Activated naive CD4-positive, alpha-beta T cell treated with anti-CD3 and anti-CD28 coated beads for 36 hours (primary cell): Measurements from ENCODE around the gene FNTB. TPM values are rescaled to one million over a fixed set of nuclear protein-coding genes. Genes with fewer than 3 reads are reported as not detected.
"Not testable (repeated sequence)": the region's sequence is repeated elsewhere in the genome, so short reads cannot be mapped to it uniquely, and the experiment has no call there.

Experiments used
- CTCF ChIA-PET: fragments of 350-600 bp; sonication (Branson Sonifier 250); formaldehyde crosslinking; loops from one replicate; lab custom pipeline; 2021; ENCODE audit warnings: antibody characterized with exemption; lab: Charles Lee
- DNase-seq: peaks from one replicate; pipeline ENCODE4 v3.0.0-alpha.2; 2020
- H3K27ac Mint-ChIP-seq: one replicate; pipeline ENCODE4 v1.8.0; 2021; ENCODE audit warnings: mild to moderate bottlenecking, mixed read lengths
- H3K27me3 Mint-ChIP-seq: one replicate; pipeline ENCODE4 v1.8.0; 2021; ENCODE audit warnings: low read depth, mixed read lengths
- H3K36me3 Mint-ChIP-seq: one replicate; pipeline ENCODE4 v1.8.0; 2021; ENCODE audit warnings: low read depth, mixed read lengths
- H3K4me1 Mint-ChIP-seq: one replicate; pipeline ENCODE4 v1.8.0; 2021; ENCODE audit warnings: low read depth, mixed read lengths
- H3K4me3 Mint-ChIP-seq: one replicate; pipeline ENCODE4 v1.8.0; 2021; ENCODE audit warnings: mild to moderate bottlenecking, moderate library complexity, mixed read lengths
- H3K9me3 Mint-ChIP-seq: one replicate; pipeline ENCODE4 v1.8.0; 2021; ENCODE audit warnings: mixed read lengths
- intact Hi-C: fragments of 100-400 bp; cut with micrococcal nuclease; formaldehyde crosslinking; loops from one replicate; pipeline ENCODE4 v1.15.1; 2023
- total RNA-seq, 2 experiments: library from RNA; stranded (reverse); gene quantifications; one replicate each; pipeline ENCODE4 v1.2.3, GENCODE V29; 2021

The FNTB gene
- total RNA-seq, 2 experiments from 2014 or later: 7.9 to 10.0 TPM

- CTCF ChIA-PET: interaction anchor here (1.4 kb wide), 1 partner anchor 8 kb away, joined by 3 read pairs; no protein-coding TSS in a partner anchor
- no peak overlapping the region for H3K27ac Mint-ChIP-seq
- intact Hi-C loops: no loop called here
- H3K36me3 Mint-ChIP-seq: peaks cover 23% of the 10 kb centered on the region
- H3K4me1 Mint-ChIP-seq: peaks cover 14% of the 10 kb centered on the region
- no peaks in the 10 kb centered on the region for H3K27me3 Mint-ChIP-seq
- H3K4me3 Mint-ChIP-seq: no peak overlapping the region
- H3K9me3 Mint-ChIP-seq: no peaks in the 10 kb centered on the region
- DNase-seq: no peak
Observed at GRCh38 chr14:65073605-65074201, 87.0 kb downstream of the FNTB start.

GRCh38 chr14:65074449-65075150 is 87.9 kb downstream of the FNTB start:
- CTCF ChIA-PET: no interaction called here
- no peaks in the 10 kb centered on the region for H3K9me3 Mint-ChIP-seq
- intact Hi-C loops: no loop called here
- no peak overlapping the region for H3K27ac Mint-ChIP-seq
- no peak overlapping the region for H3K4me3 Mint-ChIP-seq
- H3K27me3 Mint-ChIP-seq: no peaks in the 10 kb centered on the region
- DNase-seq: no peak
- H3K4me1 Mint-ChIP-seq: peaks cover 21% of the 10 kb centered on the region
- H3K36me3 Mint-ChIP-seq: peaks cover 26% of the 10 kb centered on the region

GRCh38 chr14:65075628-65076325 is 89.1 kb downstream of the FNTB start:
- intact Hi-C loops: no loop called here
- Mint-ChIP-seq H3K36me3 (peaks cover 22% of the 10 kb centered on the region), H3K4me3 (no peak overlapping the region), H3K4me1 (peaks cover 33% of the 10 kb centered on the region), H3K9me3 (no peaks in the 10 kb centered on the region), H3K27ac (no peak overlapping the region), H3K27me3 (no peaks in the 10 kb centered on the region)
- CTCF ChIA-PET: interaction anchor here (0.6 kb wide), 1 partner anchor 402 kb away, joined by 3 read pairs; no protein-coding TSS in a partner anchor
- no peak for DNase-seq

GRCh38 chr14:65077318-65077717 is 90.6 kb downstream of the FNTB start:
- intact Hi-C loops: no loop called here
- Mint-ChIP-seq H3K27me3 (no peaks in the 10 kb centered on the region), H3K9me3 (no peaks in the 10 kb centered on the region), H3K4me3 (no peak overlapping the region), H3K36me3 (peaks cover 37% of the 10 kb centered on the region), H3K27ac (peak overlapping the region; percentile 23), H3K4me1 (peaks cover 48% of the 10 kb centered on the region)
- no peak for DNase-seq
- CTCF ChIA-PET: interaction anchor here (0.5 kb wide), 1 partner anchor 36 kb away, joined by 3 read pairs; no protein-coding TSS in a partner anchor

- intact Hi-C loops: no loop called here
- no peaks in the 10 kb centered on the region for H3K9me3 Mint-ChIP-seq
- DNase-seq: no peak
- H3K27me3 Mint-ChIP-seq: no peaks in the 10 kb centered on the region
- peaks cover 64% of the 10 kb centered on the region for H3K4me1 Mint-ChIP-seq
- H3K36me3 Mint-ChIP-seq: peaks cover 52% of the 10 kb centered on the region
- H3K4me3 Mint-ChIP-seq: no peak overlapping the region
- CTCF ChIA-PET: interaction anchor here (0.8 kb wide), 1 partner anchor 15 kb away, joined by 3 read pairs; no protein-coding TSS in a partner anchor
- peak overlapping the region; percentile 2 for H3K27ac Mint-ChIP-seq
Observed at GRCh38 chr14:65079201-65079600, 92.5 kb downstream of the FNTB start.

- peaks cover 65% of the 10 kb centered on the region for H3K4me1 Mint-ChIP-seq
- H3K9me3 Mint-ChIP-seq: no peaks in the 10 kb centered on the region
- intact Hi-C loops: loop anchor here (2.0 kb wide), 1 partner anchor 19 kb away; no protein-coding TSS in a partner anchor
- H3K4me3 Mint-ChIP-seq: no peak overlapping the region
- H3K36me3 Mint-ChIP-seq: peaks cover 50% of the 10 kb centered on the region
- DNase-seq: no peak
- no peaks in the 10 kb centered on the region for H3K27me3 Mint-ChIP-seq
- H3K27ac Mint-ChIP-seq: no peak overlapping the region
- CTCF ChIA-PET: no interaction called here
Observed at GRCh38 chr14:65079768-65080167, 93.1 kb downstream of the FNTB start.

GRCh38 chr14:65080960-65081747 is 94.5 kb downstream of the FNTB start:
- intact Hi-C loops: loop anchor here (2.0 kb wide), 1 partner anchor 18 kb away; no protein-coding TSS in a partner anchor
- Mint-ChIP-seq H3K4me3 (no peak overlapping the region), H3K9me3 (peaks cover 2% of the 10 kb centered on the region), H3K4me1 (peaks cover 68% of the 10 kb centered on the region), H3K36me3 (peaks cover 53% of the 10 kb centered on the region), H3K27me3 (no peaks in the 10 kb centered on the region), H3K27ac (peak overlapping the region; percentile 44)
- DNase-seq: no peak
- CTCF ChIA-PET: interaction anchor here (0.7 to 1.5 kb wide), 2 partner anchors 8 to 18 kb away, joined by 3 read pairs; no protein-coding TSS in a partner anchor

- Mint-ChIP-seq H3K9me3 (peaks cover 17% of the 10 kb centered on the region), H3K27ac (no peak overlapping the region)
Observed at GRCh38 chr14:65082930-65083329, 96.2 kb downstream of the FNTB start.

GRCh38 chr14:65084554-65085505 is 98.1 kb downstream of the FNTB start:
- Mint-ChIP-seq H3K4me3 (no peak overlapping the region), H3K9me3 (peaks cover 18% of the 10 kb centered on the region), H3K27ac (no peak overlapping the region), H3K4me1 (peaks cover 71% of the 10 kb centered on the region), H3K27me3 (no peaks in the 10 kb centered on the region), H3K36me3 (peaks cover 79% of the 10 kb centered on the region)
- no peak for DNase-seq
- intact Hi-C loops: no loop called here
- CTCF ChIA-PET: interaction anchor here (1.1 kb wide), 1 partner anchor 617 kb away, joined by 3 read pairs; no protein-coding TSS in a partner anchor

More at GRCh38 chr14:65082930-65083329, 96.2 kb downstream of the FNTB start:
- Mint-ChIP-seq H3K4me3 (no peak overlapping the region), H3K4me1 (peaks cover 78% of the 10 kb centered on the region), H3K36me3 (peaks cover 65% of the 10 kb centered on the region), H3K27me3 (no peaks in the 10 kb centered on the region)
- intact Hi-C loops: no loop called here
- CTCF ChIA-PET: interaction anchor here (0.8 to 1.5 kb wide), 2 partner anchors 10 to 13 kb away, joined by 3 read pairs; no protein-coding TSS in a partner anchor
- no peak for DNase-seq

- H3K27ac Mint-ChIP-seq, CTCF ChIA-PET, H3K27me3 Mint-ChIP-seq, H3K4me3 Mint-ChIP-seq, DNase-seq, intact Hi-C loops: not testable (repeated sequence)
- peaks cover 60% of the 10 kb centered on the region for H3K4me1 Mint-ChIP-seq
- H3K36me3 Mint-ChIP-seq: peaks cover 80% of the 10 kb centered on the region
- H3K9me3 Mint-ChIP-seq: peaks cover 18% of the 10 kb centered on the region
Observed at GRCh38 chr14:65086686-65087085, 100.0 kb downstream of the FNTB start.

- DNase-seq, CTCF ChIA-PET, H3K4me3 Mint-ChIP-seq, intact Hi-C loops, H3K27ac Mint-ChIP-seq, H3K27me3 Mint-ChIP-seq: not testable (repeated sequence)
- Mint-ChIP-seq H3K4me1 (peaks cover 51% of the 10 kb centered on the region), H3K36me3 (peaks cover 73% of the 10 kb centered on the region), H3K9me3 (peaks cover 18% of the 10 kb centered on the region)
Observed at GRCh38 chr14:65087835-65088234, 101.1 kb downstream of the FNTB start.
